HCT116 (cell line): Measurements from ENCODE around the gene MMD2. TPM values are rescaled to one million over a fixed set of nuclear protein-coding genes. Genes with fewer than 3 reads are reported as not detected.

Source experiments
- ATAC-seq: fragments of 200-7000 bp; cut with Tn5 transposase; 2 replicates; pipeline ENCODE4 v1.9.1; 2020; ENCODE audit warnings: mild to moderate bottlenecking, moderate library complexity
- BruUV-seq: library from RNA; stranded (reverse); fragments of 400-500 nt; replicated peaks from 2 replicates; lab custom pipeline; 2021; lab: Mats Ljungman, UMichigan
- CTCF ChIA-PET: fragments of 300-600 bp; sonication (Branson Sonifier 250); formaldehyde crosslinking; loops from one replicate; lab custom pipeline; 2021; ENCODE audit warnings: antibody characterized with exemption; lab: Charles Lee
- POLR2A ChIA-PET: fragments of 300-600, 350-600 bp; sonication (Branson Sonifier 250); formaldehyde crosslinking; loops from one replicate; lab custom pipeline; 2021; ENCODE audit warnings: antibody characterized with exemption; lab: Charles Lee
- RAD21 ChIA-PET, 2 experiments: fragments of 300-600 bp; sonication (Branson Sonifier 250); formaldehyde crosslinking; loops; one replicate each; lab custom pipeline; 2023; ENCODE audit warnings: low total read pairs in 2 of 2; ENCODE audit not compliant: uncharacterized antibody in 2 of 2, unreplicated experiment in 2 of 2, low non-redundant PET in 1 of 2; lab: Charles Lee
- DNase-seq: peaks from one replicate; pipeline ENCODE4 v3.0.0-alpha.2; 2010; ENCODE audit warnings: low read depth, low spot score
- H2AFZ ChIP-seq: fragments of 200-600 bp; shearing (Covaris generic), sonication (generic); 2 replicates; pipeline ENCODE4 v1.6.1; 2017; ENCODE audit warnings: low read depth, mixed run types, mixed read lengths, antibody characterized with exemption, low read length; ENCODE audit not compliant: poor library complexity, severe bottlenecking
- H3K27ac ChIP-seq: 2 replicates; pipeline ENCODE4 v1.5.1; 2012; ENCODE audit warnings: low read depth, low read length
- H3K27me3 ChIP-seq: fragments of 200-600 bp; sonication (generic); 2 replicates; pipeline ENCODE4 v1.6.1; 2016; ENCODE audit warnings: mixed run types, low read length, mixed read lengths; ENCODE audit not compliant: insufficient read depth
- H3K36me3 ChIP-seq, 2 experiments: fragments of 200-500 bp in 1 of 2; fragments of 200-600 bp in 1 of 2; sonication (Bioruptor generic) in 1 of 2; sonication (generic) in 1 of 2; 2 replicates each; pipeline versions ENCODE4 v1.5.1 to v1.6.1; 2014 to 2016; ENCODE audit warnings: low read length in 2 of 2, inconsistent platforms in 1 of 2, mixed read lengths in 1 of 2, mixed run types in 1 of 2; ENCODE audit not compliant: insufficient read depth in 2 of 2, control insufficient read depth in 1 of 2
- H3K4me1 ChIP-seq, 2 experiments: fragments of 200-600 bp in 1 of 2; sonication (generic) in 1 of 2; 2 replicates each; pipeline versions ENCODE4 v1.5.1 to v1.6.1; 2012 to 2017; ENCODE audit warnings: low read length in 2 of 2, inconsistent platforms in 1 of 2, mild to moderate bottlenecking in 1 of 2, mixed read lengths in 1 of 2, mixed run types in 1 of 2, moderate library complexity in 1 of 2; ENCODE audit not compliant: insufficient read depth in 2 of 2, control insufficient read depth in 1 of 2
- H3K4me2 ChIP-seq: fragments of 200-600 bp; sonication (generic); 2 replicates; pipeline ENCODE4 v1.6.1; 2017; ENCODE audit warnings: mixed run types, low read length, mixed read lengths
- H3K4me3 ChIP-seq, 2 experiments: fragments of 200-600 bp in 1 of 2; sonication (generic) in 1 of 2; replicated peaks in 1 of 2; 2 replicates each; pipeline ENCODE4 v1.5.1; 2011 to 2016; ENCODE audit warnings: low read length in 2 of 2, control low read depth in 1 of 2, low read depth in 1 of 2, mild to moderate bottlenecking in 1 of 2, mixed read lengths in 1 of 2, mixed run types in 1 of 2
- H3K79me2 ChIP-seq: fragments of 200-600 bp; sonication (generic); 2 replicates; pipeline ENCODE4 v1.6.1; 2017; ENCODE audit warnings: mild to moderate bottlenecking, mixed run types, low read length, moderate library complexity, mixed read lengths; ENCODE audit not compliant: insufficient read depth
- H3K9ac ChIP-seq: fragments of 200-600 bp; sonication (generic); 2 replicates; pipeline ENCODE4 v1.6.1; 2016; ENCODE audit warnings: low read length, mixed read lengths
- H3K9me2 ChIP-seq: fragments of 200-600 bp; sonication (generic), shearing (Covaris generic); 2 replicates; pipeline ENCODE4 v1.6.1; 2017; ENCODE audit warnings: mixed run types, mild to moderate bottlenecking, moderate library complexity; ENCODE audit not compliant: insufficient read depth
- H3K9me3 ChIP-seq, 2 experiments: fragments of 200-500 bp in 1 of 2; fragments of 200-600 bp in 1 of 2; sonication (Bioruptor generic) in 1 of 2; sonication (generic) in 1 of 2; 2 replicates each; pipeline ENCODE4 v1.6.1; 2014 to 2017; ENCODE audit warnings: low read length in 2 of 2, mixed read lengths in 2 of 2, inconsistent platforms in 1 of 2, low read depth in 1 of 2, mild to moderate bottlenecking in 1 of 2, mixed run types in 1 of 2, moderate library complexity in 1 of 2; ENCODE audit not compliant: control insufficient read depth in 1 of 2, insufficient read depth in 1 of 2
- H4K20me1 ChIP-seq: fragments of 200-600 bp; sonication (generic), shearing (Covaris generic); 2 replicates; pipeline ENCODE4 v1.6.1; 2017; ENCODE audit warnings: mixed run types, mild to moderate bottlenecking, moderate library complexity; ENCODE audit not compliant: insufficient read depth
- ATF3 ChIP-seq: IDR thresholded peaks from 2 replicates; pipeline ENCODE4 v1.6.1; 2012
- CBX3 ChIP-seq: IDR thresholded peaks from 2 replicates; pipeline ENCODE4 v1.6.1; 2012; ENCODE audit warnings: low read depth
- CEBPB ChIP-seq: IDR thresholded peaks from 2 replicates; pipeline ENCODE4 v1.6.1; 2012; ENCODE audit warnings: low read depth
- CTCF ChIP-seq, 3 experiments: fragments of 200-600 bp in 1 of 3; sonication (generic) in 1 of 3; IDR thresholded peaks in 2 of 3; conservative IDR thresholded peaks in 1 of 3; 2 replicates each; pipeline ENCODE4 v1.5.1; 2012 to 2017; ENCODE audit warnings: low read depth in 2 of 3, low read length in 2 of 3, antibody characterized with exemption in 1 of 3, borderline replicate concordance in 1 of 3, control low read depth in 1 of 3, mild to moderate bottlenecking in 1 of 3, mixed read lengths in 1 of 3, mixed run types in 1 of 3, moderate library complexity in 1 of 3; ENCODE audit not compliant: insufficient read depth in 1 of 3
- EGR1 ChIP-seq: IDR thresholded peaks from 2 replicates; pipeline ENCODE4 v1.6.1; 2012; ENCODE audit warnings: low read depth
- ELF1 ChIP-seq: IDR thresholded peaks from 2 replicates; pipeline ENCODE4 v1.6.1; 2012; ENCODE audit warnings: low read depth, borderline replicate concordance
- EZH2 ChIP-seq: fragments of 200-600 bp; sonication (generic); IDR thresholded peaks from 2 replicates; pipeline ENCODE4 v1.6.1; 2017; ENCODE audit warnings: antibody characterized with exemption, mixed run types
- EZH2phosphoT487 ChIP-seq: fragments of 200-600 bp; IDR thresholded peaks from 2 replicates; pipeline ENCODE4 v1.6.1; 2018; ENCODE audit warnings: antibody characterized with exemption, borderline replicate concordance
- FOSL1 ChIP-seq: IDR thresholded peaks from 2 replicates; pipeline ENCODE4 v1.6.1; 2012; ENCODE audit warnings: low read depth
- JUND ChIP-seq: IDR thresholded peaks from 2 replicates; pipeline ENCODE4 v1.6.1; 2012
- MAX ChIP-seq: IDR thresholded peaks from 2 replicates; pipeline ENCODE4 v1.6.1; 2012
- POLR2A ChIP-seq: IDR thresholded peaks from 2 replicates; pipeline ENCODE4 v1.7.0; 2011; ENCODE audit warnings: borderline replicate concordance; ENCODE audit not compliant: insufficient read depth, insufficient read length; ENCODE audit errors: extremely low read depth
- RAD21 ChIP-seq: IDR thresholded peaks from 2 replicates; pipeline ENCODE4 v1.6.1; 2012; ENCODE audit warnings: low read depth, mild to moderate bottlenecking
- SIN3A ChIP-seq: IDR thresholded peaks from 2 replicates; pipeline ENCODE4 v1.6.1; 2012; ENCODE audit warnings: low read depth
- SP1 ChIP-seq: IDR thresholded peaks from 2 replicates; pipeline ENCODE4 v1.6.1; 2012; ENCODE audit warnings: low read depth
- TCF7L2 ChIP-seq: IDR thresholded peaks from 2 replicates; pipeline ENCODE4 v1.7.0; 2011; ENCODE audit warnings: borderline replicate concordance, inconsistent platforms; ENCODE audit not compliant: insufficient read depth, insufficient read length; ENCODE audit errors: extremely low read depth
- YY1 ChIP-seq: IDR thresholded peaks from 2 replicates; pipeline ENCODE4 v1.6.1; 2011; ENCODE audit warnings: low read length, low read depth, moderate library complexity, mild to moderate bottlenecking; ENCODE audit not compliant: insufficient replicate concordance; ENCODE audit errors: extremely low read depth
- ZBTB33 ChIP-seq: IDR thresholded peaks from 2 replicates; pipeline ENCODE4 v1.6.1; 2011; ENCODE audit warnings: mild to moderate bottlenecking, low read length, moderate library complexity; ENCODE audit not compliant: insufficient replicate concordance; ENCODE audit errors: extremely low read depth
- ZFX ChIP-seq: fragments of 450-650 bp; IDR thresholded peaks from 2 replicates; pipeline ENCODE4 v1.6.1; 2017
- intact Hi-C: fragments of 100-400 bp; cut with micrococcal nuclease; formaldehyde crosslinking; loops from 2 replicates; pipeline ENCODE4 v1.10.0; 2022
- total RNA-seq: library from RNA; stranded (reverse); gene quantifications from one replicate; pipeline ENCODE4 v1.2.1, GENCODE V29; 2021; ENCODE audit not compliant: unreplicated experiment

Gene MMD2
- total RNA-seq, 1 experiment from 2014 or later, result not detected

GRCh38 chr7:4904346-4904745 lies 54.6 kb downstream of the MMD2 start:
- RAD21 ChIA-PET, result no interaction called here
- Histone ChIP-seq H2AFZ (no peak overlapping the region), H3K79me2 (no peaks in the 10 kb centered on the region), H3K9me3 (no peaks in the 10 kb centered on the region), H3K4me3 (no peak overlapping the region), H3K9me2 (no peaks in the 10 kb centered on the region), H3K27ac (no peak overlapping the region), H3K4me2 (no peak overlapping the region), H3K9ac (no peak overlapping the region), H4K20me1 (no peaks in the 10 kb centered on the region), H3K27me3 (no peaks in the 10 kb centered on the region), H3K36me3 (no peaks in the 10 kb centered on the region), H3K4me1 (no peaks in the 10 kb centered on the region)
- no TSS peak for BruUV-seq
- CTCF ChIA-PET, result no interaction called here
- POLR2A ChIA-PET, result no interaction called here
- ATAC-seq (no peak), DNase-seq (no peak)
- intact Hi-C loops, result no loop called here
- TF ChIP-seq ZBTB33 (no peak), JUND (no peak), EZH2 (no peak), FOSL1 (no peak), POLR2A (no peak), CEBPB (no peak), ATF3 (no peak), CBX3 (no peak), SP1 (no peak), MAX (no peak), ELF1 (no peak), YY1 (no peak), CTCF (IDR thresholded peaks at IDR 0.05 in 2 of 3, conservative IDR thresholded peaks at IDR 0.05 in 1 of 3; ENCODE audit: borderline replicate concordance in 1 of 3, insufficient read depth in 1 of 3, low read depth in 2 of 3, low read length in 2 of 3) (no peak), EZH2phosphoT487 (no peak), EGR1 (no peak), SIN3A (no peak), ZFX (no peak), TCF7L2 (no peak), RAD21 (no peak)
